HEK293T (cell line): ENCODE results near the gene CPED1.
"Not testable (repeated sequence)": the region's sequence is repeated elsewhere in the genome, so short reads cannot be mapped to it uniquely, and the experiment has no call there.

Experiments used
- CTCF ChIA-PET: fragments of 350-600 bp; formaldehyde crosslinking; extraction: SDS; loops from one replicate; lab custom pipeline; 2021; ENCODE audit warnings: antibody characterized with exemption, inconsistent platforms; lab: Yijun Ruan, JAX
- POLR2A ChIA-PET: fragments of 350-600 bp; formaldehyde crosslinking; extraction: SDS; loops from one replicate; lab custom pipeline; 2020; ENCODE audit warnings: antibody characterized with exemption, inconsistent platforms; lab: Yijun Ruan, JAX
- DNase-seq: peaks from one replicate; pipeline ENCODE4 v3.0.0; 2012; ENCODE audit warnings: mixed read lengths; ENCODE audit errors: extremely low spot score
- ARNT ChIP-seq: fragments of 450-650 bp; IDR thresholded peaks from 2 replicates; pipeline ENCODE4 v1.6.1; 2017; ENCODE audit warnings: mild to moderate bottlenecking
- BHLHE40 ChIP-seq: fragments of 450-650 bp; IDR thresholded peaks from 2 replicates; pipeline ENCODE4 v1.6.1; 2016; ENCODE audit warnings: mild to moderate bottlenecking, moderate library complexity, borderline replicate concordance
- CTBP1 ChIP-seq: fragments of 450-650 bp; IDR thresholded peaks from 2 replicates; pipeline ENCODE4 v1.6.1; 2016; ENCODE audit warnings: borderline replicate concordance
- ELF4 ChIP-seq: fragments of 450-650 bp; IDR thresholded peaks from 2 replicates; pipeline ENCODE4 v1.6.1; 2017; ENCODE audit warnings: antibody characterized with exemption
- FOXA1 ChIP-seq: fragments of 450-650 bp; IDR thresholded peaks from 2 replicates; pipeline ENCODE4 v1.6.1; 2016; ENCODE audit warnings: mild to moderate bottlenecking
- FOXK2 ChIP-seq: fragments of 450-650 bp; IDR thresholded peaks from 2 replicates; pipeline ENCODE4 v1.6.1; 2016; ENCODE audit warnings: mild to moderate bottlenecking
- FOXM1 ChIP-seq: fragments of 450-650 bp; IDR thresholded peaks from 2 replicates; pipeline ENCODE4 v1.6.1; 2017; ENCODE audit warnings: mild to moderate bottlenecking, borderline replicate concordance
- HDGF ChIP-seq: fragments of 450-650 bp; IDR thresholded peaks from 2 replicates; pipeline ENCODE4 v1.6.1; 2017; ENCODE audit warnings: antibody characterized with exemption, borderline replicate concordance
- L3MBTL2 ChIP-seq: fragments of 450-650 bp; conservative IDR thresholded peaks from 2 replicates; pipeline ENCODE4 v1.6.1; 2016; ENCODE audit warnings: mild to moderate bottlenecking
- LEF1 ChIP-seq: fragments of 450-650 bp; IDR thresholded peaks from 2 replicates; pipeline ENCODE4 v1.6.1; 2017; ENCODE audit warnings: mild to moderate bottlenecking, borderline replicate concordance
- NFRKB ChIP-seq: fragments of 450-650 bp; IDR thresholded peaks from 2 replicates; pipeline ENCODE4 v1.6.1; 2016; ENCODE audit warnings: mild to moderate bottlenecking, moderate library complexity
- SP1 ChIP-seq: fragments of 450-650 bp; IDR thresholded peaks from 2 replicates; pipeline ENCODE4 v1.6.1; 2017
- SUZ12 ChIP-seq: fragments of 450-650 bp; IDR thresholded peaks from 2 replicates; pipeline ENCODE4 v1.6.1; 2016; ENCODE audit warnings: mild to moderate bottlenecking
- TARDBP ChIP-seq: fragments of 450-650 bp; IDR thresholded peaks from 2 replicates; pipeline ENCODE4 v1.6.1; 2016
- ZNF384 ChIP-seq: fragments of 450-650 bp; IDR thresholded peaks from 2 replicates; pipeline ENCODE4 v1.6.1; 2016
- TF ChIP-seq, protein P1 (sequence below): fragments of 450-650 bp; IDR thresholded peaks from 2 replicates; pipeline ENCODE4 v1.6.1; 2016

CPED1 gene

DNA sequence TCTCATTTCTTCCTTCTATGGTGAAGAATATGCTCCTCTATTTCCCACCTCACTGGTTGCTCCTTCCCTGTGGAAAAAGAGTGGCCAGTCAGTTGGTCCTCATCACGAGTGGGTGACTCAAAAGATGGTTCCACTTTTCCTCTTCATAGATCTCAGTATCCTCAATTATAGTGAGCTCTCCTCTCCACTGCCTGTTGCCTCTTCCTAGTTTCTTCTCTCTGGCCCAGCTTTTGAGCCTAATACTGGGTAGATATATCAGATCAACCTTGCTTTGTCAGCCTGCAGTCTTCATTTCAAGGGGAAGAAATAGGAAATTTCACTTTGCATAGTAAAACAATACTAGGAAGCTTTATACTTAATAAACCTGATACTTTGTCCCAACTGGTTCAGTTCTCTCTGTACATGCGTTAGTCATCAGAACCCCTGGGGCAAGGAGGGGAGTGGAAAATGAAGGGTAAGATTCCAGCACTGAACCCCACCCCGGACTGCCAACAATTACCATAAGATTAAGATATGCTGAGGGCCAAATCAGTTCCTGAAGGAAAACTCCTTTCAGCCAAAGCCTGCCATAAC, 324.8 kb downstream of the CPED1 start:
- no peak for TF ChIP-seq FOXA1
- no peak for TF ChIP-seq BHLHE40
- TF ChIP-seq NFRKB, result no peak
- TF ChIP-seq HDGF, result no peak
- TF ChIP-seq FOXM1, result no peak
- no peak for TF ChIP-seq SP1
- no peak for TF ChIP-seq CTBP1
- TF ChIP-seq FOXK2, result no peak
- no peak for TF ChIP-seq ELF4
- no peak for TF ChIP-seq L3MBTL2
- TF ChIP-seq, protein P1, sequence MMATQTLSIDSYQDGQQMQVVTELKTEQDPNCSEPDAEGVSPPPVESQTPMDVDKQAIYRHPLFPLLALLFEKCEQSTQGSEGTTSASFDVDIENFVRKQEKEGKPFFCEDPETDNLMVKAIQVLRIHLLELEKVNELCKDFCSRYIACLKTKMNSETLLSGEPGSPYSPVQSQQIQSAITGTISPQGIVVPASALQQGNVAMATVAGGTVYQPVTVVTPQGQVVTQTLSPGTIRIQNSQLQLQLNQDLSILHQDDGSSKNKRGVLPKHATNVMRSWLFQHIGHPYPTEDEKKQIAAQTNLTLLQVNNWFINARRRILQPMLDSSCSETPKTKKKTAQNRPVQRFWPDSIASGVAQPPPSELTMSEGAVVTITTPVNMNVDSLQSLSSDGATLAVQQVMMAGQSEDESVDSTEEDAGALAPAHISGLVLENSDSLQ, result no peak
- TF ChIP-seq TARDBP, result no peak
- no peak for TF ChIP-seq ARNT
- no peak for TF ChIP-seq LEF1
- no peak for TF ChIP-seq SUZ12
- TF ChIP-seq ZNF384, result no peak
- POLR2A ChIA-PET, result interaction anchor here (0.7 kb wide), 1 partner anchor 546 kb away, joined by 3 read pairs; no protein-coding TSS in a partner anchor
- CTCF ChIA-PET, result interaction anchor here (0.9 kb wide), 1 partner anchor 13 kb away, joined by 4 read pairs; no protein-coding TSS in a partner anchor
- no peak for DNase-seq

DNA sequence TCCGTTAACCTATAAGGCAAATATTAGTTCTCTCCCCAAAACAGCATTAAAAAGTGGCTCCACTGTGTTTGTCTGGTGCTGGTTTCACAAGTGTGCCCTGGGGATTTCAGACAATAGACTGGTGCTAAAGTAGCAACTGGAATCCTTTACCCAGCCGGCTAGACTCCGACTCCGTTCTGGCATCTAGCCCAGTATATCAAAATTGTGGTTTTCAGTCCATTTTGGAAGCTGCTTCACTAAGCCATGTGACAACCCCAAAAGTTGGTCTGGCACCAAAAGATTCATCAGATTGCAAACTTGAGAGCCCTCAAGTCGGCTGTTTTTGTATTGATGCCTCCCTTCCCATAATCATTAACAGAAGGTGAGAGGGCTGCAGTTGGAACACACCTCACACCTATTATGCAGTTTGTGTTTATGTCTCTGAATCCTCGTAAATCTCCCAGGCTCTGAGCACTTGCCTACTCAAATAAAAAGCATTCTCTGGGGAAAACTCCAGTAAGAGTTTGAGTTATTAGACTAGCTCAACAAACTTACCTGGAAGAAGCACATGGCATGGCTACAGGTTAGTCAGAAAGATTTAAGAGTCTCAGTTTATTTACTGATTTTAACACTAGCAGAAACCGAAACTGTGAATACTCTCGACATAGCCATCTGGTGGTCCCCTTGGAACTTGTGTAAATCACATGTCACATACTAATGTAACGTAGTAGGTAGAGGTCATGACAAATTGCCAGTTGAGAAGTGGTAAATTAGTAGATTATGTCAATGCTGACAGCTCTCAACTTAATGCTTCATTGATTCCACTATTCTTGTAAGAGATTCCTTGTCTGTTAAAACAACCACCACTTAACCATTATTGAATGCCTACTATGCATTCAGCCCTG, 325.5 kb downstream of the CPED1 start:
- ChIA-PET POLR2A (no interaction called here), CTCF (interaction anchor here (0.7 to 0.9 kb wide), 2 partner anchors 14 to 16 kb away, joined by 3 to 4 read pairs; no protein-coding TSS in a partner anchor)
- no peak for TF ChIP-seq SP1
- TF ChIP-seq SUZ12, result no peak
- no peak for TF ChIP-seq TARDBP
- TF ChIP-seq CTBP1, result 0 out of 2 replicates have a peak, but pooled peaks have one; percentile 67
- TF ChIP-seq FOXK2, result no peak
- no peak for TF ChIP-seq BHLHE40
- TF ChIP-seq LEF1, result 0 out of 2 replicates have a peak, but pooled peaks have one; percentile 60
- TF ChIP-seq, protein P1, result peak; percentile 96
- TF ChIP-seq ELF4, result no peak
- TF ChIP-seq HDGF, result no peak
- TF ChIP-seq NFRKB, result no peak
- TF ChIP-seq FOXA1, result no peak
- peak; percentile 73 for TF ChIP-seq ARNT
- no peak for TF ChIP-seq ZNF384
- TF ChIP-seq L3MBTL2, result peak; percentile 52; the same call in 1 of the 2 replicates
- no peak for TF ChIP-seq FOXM1
- DNase-seq, result peak; percentile 51

DNA sequence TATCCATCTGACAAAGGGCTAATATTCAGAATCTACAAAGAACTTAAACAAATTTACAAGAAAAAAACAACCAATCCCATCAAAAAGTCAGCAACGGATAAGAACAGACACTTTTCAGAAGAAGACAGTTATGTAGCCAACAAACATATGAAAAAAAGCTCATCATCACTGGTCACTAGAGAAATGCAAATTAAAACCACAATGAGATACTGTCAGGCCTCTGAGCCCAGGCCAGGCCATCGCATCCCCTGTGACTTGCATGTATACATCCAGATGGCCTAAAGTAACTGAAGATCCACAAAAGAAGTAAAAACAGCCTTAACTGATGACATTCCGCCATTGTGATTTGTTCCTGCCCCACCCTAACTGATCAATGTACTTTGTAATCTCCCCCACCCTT, 326.7 kb downstream of the CPED1 start:
- CTCF ChIA-PET, POLR2A ChIA-PET, DNase-seq: not testable (repeated sequence)

DNA sequence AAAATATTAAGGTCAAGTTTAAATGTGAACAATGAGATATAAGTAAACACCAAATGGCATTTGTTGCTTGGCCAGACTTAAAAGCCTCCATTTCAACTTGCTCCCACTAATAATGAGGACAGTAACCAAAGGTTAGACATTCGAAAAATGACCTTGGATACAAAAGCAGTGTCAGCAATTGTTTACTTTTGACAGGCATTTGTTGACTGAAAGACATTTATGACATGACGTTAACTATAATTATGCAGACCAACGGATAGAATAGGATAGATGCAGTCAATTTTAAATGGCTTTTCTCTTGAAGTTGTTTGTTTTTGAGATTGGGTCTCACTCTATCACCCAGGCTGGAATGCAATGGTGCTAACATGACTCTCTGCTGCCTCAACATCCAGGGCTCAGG, 333.9 kb downstream of the CPED1 start:
- ChIA-PET POLR2A (no interaction called here), CTCF (no interaction called here)
- no peak for DNase-seq
- TF ChIP-seq NFRKB, result no peak
- TF ChIP-seq ZNF384, result no peak
- TF ChIP-seq HDGF, result no peak
- TF ChIP-seq LEF1, result no peak
- no peak for TF ChIP-seq L3MBTL2
- TF ChIP-seq FOXA1, result no peak
- no peak for TF ChIP-seq SUZ12
- TF ChIP-seq TARDBP, result no peak
- no peak for TF ChIP-seq FOXM1
- TF ChIP-seq ELF4, result no peak
- TF ChIP-seq, protein P1, result no peak
- TF ChIP-seq CTBP1, result no peak
- TF ChIP-seq FOXK2, result no peak
- no peak for TF ChIP-seq BHLHE40
- TF ChIP-seq SP1, result no peak
- TF ChIP-seq ARNT, result no peak

DNA sequence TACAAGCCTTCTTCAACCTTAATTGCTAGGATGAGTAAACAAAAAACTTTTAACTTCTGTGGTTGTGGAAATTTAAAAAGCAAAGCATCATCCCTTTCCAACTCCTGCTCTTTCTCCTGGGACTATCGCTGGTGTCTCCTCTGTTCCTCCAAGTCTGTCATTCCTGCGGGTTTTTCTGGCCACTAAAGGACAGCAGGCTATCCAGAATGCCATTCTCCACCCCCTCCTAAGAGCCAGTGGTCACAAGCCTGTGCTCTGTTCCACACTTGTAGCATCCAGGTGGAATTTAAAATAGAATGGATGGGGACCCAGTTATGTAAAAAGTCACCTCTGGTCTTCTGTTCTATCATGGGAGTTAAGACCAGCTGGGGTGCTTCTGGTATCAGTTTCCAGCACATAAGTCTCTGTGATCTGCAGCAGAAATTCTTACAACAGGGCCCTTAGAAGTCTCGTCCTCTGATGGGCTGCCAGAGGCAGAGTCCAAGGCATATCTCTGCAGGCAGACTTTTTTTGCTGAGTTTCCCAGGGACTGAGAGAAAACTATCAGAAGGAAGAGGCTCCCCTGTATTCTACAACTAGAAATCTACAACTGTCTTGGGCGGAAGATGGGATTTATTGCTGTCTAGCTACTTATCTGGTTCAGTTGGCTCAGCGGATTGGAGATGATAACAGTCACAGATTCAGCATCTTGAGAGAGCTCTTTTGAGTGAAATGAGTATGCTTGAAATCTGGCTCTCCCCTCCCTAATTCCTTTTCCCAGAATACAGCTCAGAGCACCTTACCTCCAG, 335.2 kb downstream of the CPED1 start:
- POLR2A ChIA-PET, result no interaction called here
- CTCF ChIA-PET, result no interaction called here
- DNase-seq, result no peak
- TF ChIP-seq L3MBTL2, result no peak
- no peak for TF ChIP-seq TARDBP
- TF ChIP-seq ELF4, result no peak
- TF ChIP-seq BHLHE40, result no peak
- TF ChIP-seq CTBP1, result no peak
- no peak for TF ChIP-seq NFRKB
- no peak for TF ChIP-seq ZNF384
- no peak for TF ChIP-seq FOXK2
- no peak for TF ChIP-seq SP1
- no peak for TF ChIP-seq LEF1
- no peak for TF ChIP-seq FOXA1
- TF ChIP-seq SUZ12, result no peak
